ENCODE results near the gene ELMO1. TPM values are rescaled to one million over a fixed set of nuclear protein-coding genes. Genes with fewer than 3 reads are reported as not detected.
"Not testable (repeated sequence)": the region's sequence is repeated elsewhere in the genome, so short reads cannot be mapped to it uniquely, and the experiment has no call there.

ELMO1 gene
- total RNA-seq, 1 donor from 2014 or later: 78.9 TPM

DNA sequence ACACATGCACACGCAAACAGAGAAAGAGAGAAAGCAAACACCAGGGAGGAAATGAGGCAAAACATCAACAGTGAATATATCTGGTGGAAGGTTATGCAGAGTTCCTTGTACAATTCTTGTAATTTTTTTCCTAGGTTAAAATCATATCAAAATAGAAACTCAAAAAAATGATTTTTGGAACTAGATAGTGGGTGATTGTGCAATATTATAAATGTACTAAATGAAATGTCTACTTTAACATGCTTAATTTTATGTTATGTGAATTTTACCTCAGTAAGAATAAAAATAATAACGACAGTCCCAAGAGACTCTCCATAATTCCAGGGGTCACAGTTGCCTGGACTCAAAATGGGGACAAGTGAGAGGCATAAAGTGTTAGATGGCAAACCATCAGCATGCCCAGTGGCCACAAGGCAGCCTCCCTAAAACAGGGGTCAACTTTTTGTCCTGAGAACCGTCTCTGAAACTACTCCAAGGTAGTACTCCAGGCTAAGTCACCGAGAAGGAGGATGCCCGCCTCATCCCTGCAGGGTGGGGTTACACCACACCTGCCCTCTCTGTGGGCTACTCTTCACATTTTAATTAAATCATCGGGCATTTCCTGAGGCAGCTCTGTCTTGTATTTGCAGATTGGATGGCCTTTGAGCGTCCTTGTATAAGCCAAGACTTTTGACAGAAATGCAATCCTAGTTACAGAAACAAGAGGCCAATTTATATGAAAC lies 267.7 kb downstream of the ELMO1 start:
- no peak for DNase-seq

DNA sequence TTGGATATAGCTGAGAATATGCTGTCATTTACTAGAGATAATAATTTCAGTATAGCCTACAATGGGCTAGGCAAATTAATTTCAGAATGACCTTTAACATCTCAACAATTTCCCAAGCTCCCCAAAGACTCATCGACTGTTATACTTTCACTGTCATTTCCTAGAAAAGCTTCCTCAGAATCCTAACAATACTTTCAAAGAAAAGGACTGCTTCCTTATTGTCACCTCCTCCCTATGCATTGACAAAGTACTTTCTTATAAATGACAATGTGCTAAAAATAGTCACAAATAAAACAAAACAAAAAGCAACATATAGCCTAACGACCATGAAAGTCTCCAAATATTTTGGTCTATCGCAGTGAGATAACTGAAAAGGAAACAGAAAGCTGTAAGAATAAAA lies 272.6 kb downstream of the ELMO1 start:
- no peak for DNase-seq

DNA sequence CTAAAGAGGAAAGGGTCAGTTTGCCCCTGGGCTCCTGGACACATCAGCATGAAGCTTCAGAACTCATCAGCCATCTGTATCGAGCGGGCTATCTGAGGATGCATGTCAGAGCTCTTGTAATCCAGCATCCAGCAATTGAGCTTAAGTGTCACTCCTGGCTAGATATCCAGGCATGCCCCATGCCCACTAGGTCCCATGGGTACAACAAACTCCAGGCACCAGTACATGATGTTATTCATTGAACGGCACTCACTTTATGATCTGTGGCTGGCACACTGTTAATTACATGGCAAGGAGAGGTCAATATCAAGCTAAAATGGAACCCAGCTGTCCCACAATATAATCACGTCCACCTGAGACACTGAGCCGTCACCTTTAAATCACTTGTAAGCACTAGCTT lies 274.2 kb downstream of the ELMO1 start:
- DNase-seq: no peak

DNA sequence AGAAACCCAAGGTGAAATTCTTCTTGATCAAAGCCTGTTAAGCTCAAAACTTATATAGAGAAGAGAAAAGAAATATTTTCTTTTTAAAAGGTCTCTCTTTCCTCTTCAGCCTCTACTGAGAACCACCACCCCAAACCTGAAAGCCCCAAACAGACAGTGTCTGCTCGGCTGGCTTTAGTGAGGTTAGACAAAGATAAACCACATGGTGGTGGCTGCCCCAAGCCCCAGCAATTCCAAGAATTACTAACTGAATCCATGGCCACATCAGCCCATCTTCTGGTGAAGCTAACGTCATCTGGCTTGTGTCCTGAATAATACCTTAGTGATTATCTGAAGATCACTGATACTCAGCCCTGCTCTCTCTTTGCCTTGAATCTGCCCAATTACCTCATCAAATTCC lies 275.0 kb downstream of the ELMO1 start:
- no peak for DNase-seq

DNA sequence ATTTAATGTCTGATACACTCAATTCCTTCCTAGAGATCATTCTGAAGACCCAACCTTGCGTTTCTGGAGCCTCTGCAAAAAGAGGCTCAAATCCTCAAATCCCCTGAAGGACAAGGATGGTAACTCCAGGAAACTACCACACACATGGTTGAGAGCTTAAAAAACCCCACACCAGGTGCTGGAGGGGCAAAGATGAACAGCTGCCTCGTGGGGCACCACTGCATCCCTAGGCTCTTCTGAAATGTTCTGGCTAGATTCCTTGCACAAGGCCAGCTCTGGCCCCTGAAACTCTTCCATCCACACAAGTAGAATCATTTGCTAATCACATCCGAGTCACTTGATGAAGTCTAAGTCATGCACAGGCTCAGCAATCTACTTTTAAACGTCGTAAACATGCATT lies 286.6 kb downstream of the ELMO1 start:
- no peak for DNase-seq

DNA sequence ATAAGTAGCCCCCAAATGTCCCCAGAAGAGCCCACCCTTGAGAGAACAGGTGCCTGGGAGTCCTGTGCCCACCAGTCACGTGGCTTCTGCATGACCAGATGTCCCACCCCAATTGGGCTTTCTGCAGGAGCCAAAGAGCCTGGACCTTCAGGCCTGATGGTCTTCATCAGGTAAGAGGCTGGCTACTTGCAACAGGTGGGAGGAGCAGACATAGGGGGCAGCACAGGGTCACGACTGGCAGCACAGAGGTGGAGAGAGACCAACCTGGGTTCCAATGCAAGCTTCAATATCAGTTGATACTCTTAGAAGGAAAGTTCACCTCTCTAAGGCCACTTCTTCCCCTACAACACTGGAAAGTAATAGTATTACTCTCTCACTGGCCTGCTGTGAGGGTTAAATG lies 288.0 kb downstream of the ELMO1 start:
- DNase-seq: no peak

DNA sequence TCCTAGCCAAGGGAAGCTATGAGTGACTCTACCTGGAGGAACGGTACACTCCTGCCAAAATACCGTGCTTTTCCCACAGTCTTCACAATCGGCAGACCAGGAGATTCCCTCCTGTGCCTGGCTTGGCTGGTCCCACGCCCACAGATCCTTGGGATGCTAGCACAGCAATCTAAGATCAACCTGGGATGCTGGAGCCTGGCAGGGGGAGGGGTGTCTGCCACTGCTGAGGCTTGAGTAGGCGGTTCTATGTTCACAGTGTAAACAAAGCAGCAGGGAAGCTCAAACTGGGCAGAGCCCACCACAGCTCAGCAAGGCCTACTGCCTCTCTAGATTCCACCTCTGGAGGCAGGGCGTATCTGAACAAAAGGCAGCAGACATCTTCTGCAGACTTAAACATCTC lies 295.3 kb downstream of the ELMO1 start:
- no peak for DNase-seq

DNA sequence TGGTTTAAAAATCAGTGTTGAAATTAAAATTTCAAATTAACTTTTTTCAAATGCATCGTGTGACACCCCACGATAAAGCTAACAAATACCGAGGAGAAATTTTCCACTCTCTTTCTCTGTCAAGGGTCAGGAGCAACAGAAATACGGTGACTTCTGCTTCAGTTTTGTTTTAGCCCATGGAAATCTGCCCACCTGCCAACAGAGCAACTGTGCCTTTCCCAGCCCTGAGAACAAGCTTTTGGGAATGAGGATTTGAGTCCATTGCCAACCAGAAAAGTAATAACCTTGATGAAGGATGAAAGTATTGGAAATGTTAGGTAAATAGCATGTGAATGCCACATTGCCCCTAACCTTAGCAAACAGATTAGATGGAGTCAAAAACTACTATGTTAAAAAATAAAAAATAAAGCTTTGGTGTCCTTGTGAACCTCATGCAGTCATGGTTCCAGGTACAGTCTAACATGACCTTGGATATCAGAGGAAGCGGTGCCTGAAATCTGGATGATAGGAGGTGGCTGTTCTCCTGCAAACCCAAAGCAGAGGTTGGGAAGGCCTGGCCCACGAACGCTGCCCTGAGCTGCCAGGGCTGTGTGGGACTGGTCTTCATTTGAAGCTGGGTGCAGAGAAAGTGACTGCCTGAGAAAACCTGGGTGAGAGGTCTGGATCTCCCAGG lies 296.8 kb downstream of the ELMO1 start:
- no peak for DNase-seq

DNA sequence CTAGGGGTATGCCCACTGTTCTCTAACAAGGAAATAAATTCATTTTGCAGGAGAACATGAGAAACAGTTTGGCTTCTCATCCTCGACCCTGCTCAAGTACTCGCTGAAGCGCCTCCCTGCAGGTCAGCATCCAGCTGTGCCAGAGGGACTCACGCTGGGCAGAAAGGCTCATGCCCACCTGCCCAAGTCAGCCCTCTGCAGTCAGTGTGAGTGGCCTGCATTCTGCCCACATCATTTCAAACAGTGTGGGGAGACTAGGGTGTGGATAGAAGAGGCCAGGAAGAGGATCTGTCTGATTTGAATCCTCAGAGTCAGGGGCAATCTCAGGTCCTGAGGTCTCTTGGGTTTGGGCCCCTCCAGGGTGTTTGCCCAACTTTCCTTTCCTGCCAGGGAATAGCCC lies 297.8 kb downstream of the ELMO1 start:
- no peak for DNase-seq

DNA sequence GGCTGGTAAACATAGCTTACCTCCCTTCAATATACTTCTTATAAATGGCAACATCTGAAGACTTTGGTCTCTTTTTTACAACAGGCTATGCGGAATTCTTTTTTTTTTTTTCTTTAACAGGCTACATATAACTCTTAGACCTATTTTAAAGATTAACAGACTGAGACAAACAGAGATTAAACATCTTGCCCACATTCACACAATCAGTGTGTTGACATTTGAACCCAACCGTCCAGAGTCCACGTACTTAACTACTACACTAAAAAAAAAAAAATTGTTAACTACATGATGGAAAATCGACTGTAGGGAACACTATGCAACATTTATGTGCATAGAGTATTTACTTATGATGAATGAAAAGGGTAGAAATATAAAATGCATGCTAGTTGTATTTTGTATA lies 298.5 kb downstream of the ELMO1 start:
- no peak for DNase-seq

DNA sequence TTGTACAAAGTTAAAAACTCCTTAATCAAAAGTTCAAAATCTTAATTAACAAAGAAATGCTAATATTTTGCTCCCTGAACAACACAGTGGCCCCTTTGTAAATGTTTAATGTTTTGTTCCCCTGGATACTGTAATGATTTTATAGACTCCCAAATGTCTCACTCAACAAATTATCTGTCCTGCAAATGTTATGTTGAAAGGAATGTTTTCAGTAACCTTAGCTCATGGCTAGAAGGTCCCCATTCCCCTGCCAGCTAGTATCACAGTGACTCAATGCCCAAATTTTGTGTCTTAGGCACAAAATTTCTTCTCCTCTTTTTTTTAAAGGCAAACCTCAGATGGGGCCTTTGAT lies 298.9 kb downstream of the ELMO1 start:
- DNase-seq: no peak

DNA sequence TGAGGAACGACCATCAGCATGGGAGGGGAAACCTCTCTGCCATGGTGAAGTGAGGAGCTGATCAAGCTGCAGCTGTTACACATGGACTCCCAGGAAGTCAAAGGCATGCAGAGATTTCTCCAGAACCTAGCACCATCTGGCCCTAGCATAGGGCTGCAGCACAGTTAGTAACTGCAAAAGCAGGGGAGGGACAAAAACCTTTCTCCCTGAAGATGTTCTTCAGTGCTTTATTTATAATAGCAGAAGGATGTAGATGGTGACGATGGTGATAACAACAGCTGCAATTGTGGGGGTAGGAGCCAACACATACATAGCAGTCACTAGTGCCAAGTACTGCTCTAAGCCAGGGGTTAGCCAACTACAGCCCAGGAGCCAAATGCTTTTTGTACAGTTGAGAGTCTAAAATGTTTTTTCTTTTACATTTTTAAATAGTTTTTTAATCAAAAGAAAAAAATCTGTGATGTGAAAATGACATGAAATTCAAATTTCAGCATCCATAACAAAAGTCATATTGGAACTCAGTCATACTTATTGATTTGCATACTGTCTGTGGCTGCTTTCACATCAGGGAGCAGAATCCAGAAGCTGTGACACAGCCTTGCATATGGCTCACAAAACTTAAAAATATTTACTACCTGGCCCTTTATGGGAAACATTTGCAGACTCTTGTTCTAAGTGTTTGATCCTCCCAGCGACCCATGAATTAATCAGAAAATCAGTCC lies 299.5 kb downstream of the ELMO1 start:
- peak; percentile 37 for DNase-seq

DNA sequence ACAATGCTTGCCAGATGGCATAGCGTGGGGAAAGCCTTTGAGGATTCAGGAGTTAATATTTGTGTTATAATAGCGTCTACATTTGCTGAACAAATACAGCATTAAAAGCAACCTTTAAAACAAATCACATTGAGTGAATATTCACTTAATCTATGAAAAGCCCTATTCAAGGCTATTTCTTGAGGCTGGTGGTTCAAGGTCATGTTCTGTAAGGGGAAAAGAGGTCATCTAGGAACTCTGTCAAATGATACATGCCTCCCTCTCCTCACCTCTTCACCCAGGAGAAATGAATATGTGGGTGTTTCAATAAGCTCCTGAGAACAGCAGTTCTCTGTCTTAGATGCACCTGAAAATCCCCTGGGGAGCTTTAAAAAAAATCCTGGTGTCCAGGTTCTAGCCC lies 303.0 kb downstream of the ELMO1 start:
- no peak for DNase-seq

DNA sequence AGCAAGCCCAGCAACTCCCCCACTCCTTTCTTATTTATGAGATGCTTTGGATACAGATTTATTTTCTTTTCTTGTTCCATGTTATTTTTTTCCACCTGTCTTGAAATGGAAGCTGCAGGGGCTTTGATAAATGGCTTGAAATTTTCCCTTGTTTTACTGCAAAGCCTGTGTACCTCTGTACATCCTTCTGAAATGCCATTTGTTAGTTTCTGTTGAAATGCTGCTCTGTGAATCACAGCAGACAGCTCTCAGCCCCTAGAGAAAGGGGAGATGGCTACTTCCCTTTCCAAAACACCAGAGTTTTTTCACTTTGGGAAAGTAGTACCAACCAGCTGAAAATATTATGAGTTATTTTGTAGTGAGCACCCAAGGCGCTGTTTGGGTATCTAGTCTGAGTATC lies 304.2 kb downstream of the ELMO1 start:
- no peak for DNase-seq

DNA sequence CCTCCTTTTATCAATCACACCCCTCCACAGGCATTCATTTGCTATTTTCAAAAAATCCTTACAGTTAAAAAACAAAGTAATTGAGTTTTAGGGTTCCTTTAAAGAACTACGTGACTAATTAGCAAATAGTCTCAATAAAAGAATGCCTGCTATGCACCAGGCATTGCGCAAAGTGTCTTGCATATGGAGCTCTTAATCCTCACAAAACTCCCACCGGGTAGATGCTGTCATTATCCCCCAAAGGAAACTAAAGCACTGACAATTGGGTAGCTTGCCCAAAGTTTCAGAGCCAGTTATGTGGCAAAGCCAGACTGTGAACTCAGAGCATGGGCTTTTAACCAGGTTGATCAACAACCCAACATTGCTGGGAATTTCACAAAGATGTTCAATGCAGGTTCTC lies 305.7 kb downstream of the ELMO1 start:
- no peak for DNase-seq

DNA sequence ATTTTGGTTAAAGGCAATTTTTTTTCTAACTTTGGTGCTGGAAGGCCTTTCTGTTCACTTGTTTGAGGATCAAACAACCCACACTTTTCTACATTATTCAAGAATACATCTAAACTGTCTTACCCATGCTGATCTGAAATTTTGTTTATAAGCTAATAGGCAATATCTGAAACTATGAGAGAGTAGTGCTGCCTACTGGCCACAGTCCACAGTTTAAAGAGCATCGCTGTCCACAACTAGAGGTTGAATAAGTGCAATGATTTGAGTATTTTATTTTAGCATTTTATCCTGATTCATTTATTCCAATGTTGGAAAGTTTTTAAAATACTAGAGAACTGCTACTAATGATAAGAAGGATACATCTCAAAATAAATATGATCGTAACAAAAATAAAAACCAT lies 306.9 kb downstream of the ELMO1 start:
- DNase-seq: no peak

DNA sequence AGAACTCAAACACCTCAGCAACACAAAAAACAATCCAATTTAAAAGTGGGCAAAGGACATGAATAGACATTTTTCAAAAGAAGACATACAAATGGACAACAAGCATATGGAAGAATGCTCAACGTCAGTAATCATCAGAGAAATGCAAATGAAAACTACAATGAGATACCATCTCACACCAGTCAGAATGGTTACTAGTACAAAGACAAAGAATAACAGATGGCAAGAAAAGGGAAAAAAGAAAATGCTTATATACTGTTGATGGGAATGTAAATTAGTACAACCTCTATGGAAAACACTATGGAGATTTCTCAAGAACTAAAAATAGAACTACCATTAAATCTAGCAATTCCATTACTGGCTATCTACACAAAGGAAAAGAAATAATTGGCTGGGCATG lies 314.8 kb downstream of the ELMO1 start:
- not testable (repeated sequence) for DNase-seq

DNA sequence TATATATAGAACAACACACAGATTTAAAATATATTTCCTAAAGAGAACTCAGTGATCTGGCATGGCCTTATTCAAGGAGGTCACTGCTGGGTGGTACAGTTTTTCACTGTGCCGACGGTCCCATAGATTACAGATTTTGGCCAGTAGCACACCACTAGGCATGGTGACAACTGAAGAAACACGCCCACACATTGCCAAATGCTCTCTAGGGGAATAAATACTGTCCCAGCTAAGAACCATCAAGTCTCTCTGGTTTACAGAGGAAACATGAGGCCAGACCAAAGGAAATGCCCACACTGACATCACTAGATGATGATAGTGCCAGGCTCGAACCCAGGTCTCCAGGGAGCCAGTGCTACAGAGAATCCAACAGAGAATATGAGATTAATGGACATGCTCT lies 316.8 kb downstream of the ELMO1 start:
- no peak for DNase-seq

DNA sequence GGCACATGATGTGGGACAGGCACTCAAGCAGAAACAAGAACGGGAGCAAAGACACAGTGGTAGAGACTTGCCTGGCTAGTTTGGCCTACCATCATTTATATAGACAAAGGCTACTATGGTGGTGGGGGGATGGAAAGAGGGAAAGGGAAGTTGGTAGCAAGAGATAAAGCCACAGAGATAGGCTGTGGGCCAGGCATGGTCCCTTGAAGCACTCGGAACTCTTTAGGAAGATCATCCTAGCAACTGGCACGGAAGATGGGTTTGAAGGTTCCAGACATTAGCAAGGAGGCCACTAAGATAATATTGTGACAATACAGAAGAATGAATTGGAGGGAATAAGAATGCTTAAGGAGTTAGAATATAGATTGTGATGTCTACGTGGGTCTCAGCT lies 319.6 kb downstream of the ELMO1 start:
- no peak for DNase-seq

DNA sequence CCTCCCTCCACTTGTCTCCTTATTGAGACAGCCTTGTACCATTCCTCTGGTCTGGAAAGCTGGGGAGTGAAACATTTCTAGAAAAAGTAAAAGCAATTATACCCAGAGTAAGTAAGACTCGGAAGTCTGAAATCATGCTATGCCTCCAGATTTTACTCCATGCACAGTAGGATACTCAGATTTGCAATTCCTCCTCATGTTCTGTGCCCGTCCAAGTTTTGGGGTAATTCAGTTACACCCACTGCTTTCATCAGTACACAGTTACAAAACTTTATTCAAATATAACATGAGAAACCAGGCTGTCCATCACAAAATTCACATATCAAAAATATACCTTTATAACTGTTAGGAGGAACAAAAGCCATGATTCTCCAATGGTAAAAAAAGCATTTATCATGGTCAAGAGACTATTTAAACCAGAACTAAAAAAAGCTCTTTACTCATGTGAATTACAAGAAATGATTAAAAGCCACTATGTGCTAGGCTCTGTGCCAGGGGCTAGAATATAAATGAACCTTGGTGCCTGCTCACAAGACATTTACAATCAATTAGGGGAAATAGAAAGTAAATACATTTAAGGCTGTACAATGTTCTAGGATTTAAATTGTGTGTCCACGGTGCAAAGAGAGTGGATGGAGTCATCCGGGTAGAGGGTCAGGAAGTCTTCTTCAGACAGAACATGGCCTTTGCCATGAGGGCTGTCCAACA lies 320.2 kb downstream of the ELMO1 start:
- DNase-seq: no peak

DNA sequence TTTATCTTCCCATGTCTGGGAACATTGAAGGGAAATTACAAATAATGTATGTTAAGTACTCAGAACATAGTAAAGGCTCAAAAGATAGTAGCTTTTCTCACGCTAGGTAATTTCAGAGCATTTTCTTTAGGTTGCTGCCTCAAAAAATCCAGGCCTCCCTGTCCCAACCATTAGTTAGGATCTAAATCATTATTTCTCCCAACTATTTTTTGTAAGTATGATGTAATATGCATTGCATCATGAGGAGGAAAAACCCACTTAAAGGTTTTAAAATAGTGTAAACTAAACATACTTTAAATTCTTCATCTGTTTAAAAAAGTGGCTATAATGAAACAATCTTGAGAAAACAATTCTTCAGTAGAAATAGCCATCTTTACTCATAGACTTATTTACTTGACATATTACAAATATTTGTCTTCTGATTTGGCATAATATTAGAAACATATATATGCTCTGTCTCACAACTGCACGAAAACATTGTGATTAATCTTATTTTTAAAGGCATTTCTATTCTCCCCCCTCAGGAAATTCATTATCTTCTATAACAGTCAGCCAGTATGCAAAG lies 329.3 kb downstream of the ELMO1 start:
- no peak for DNase-seq

DNA sequence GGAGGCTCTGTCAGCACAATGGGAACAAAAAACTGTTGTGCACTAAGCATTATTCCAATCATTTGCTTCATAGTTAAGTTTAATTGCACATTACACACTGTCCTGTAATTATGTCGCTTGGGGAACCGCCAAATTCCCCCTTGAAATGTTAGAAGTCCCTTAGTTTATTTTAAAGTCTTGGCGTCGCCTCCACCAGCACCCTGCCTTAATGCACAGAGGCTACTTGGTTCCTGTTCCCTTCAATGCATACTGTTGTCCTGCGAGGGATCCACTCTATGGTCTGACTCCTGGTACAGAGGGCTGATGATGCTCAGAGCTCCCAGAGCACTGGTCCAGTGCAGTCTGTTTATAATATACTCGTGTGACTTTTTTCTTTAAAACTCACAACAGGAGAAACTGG lies 330.7 kb downstream of the ELMO1 start:
- DNase-seq: no peak

DNA sequence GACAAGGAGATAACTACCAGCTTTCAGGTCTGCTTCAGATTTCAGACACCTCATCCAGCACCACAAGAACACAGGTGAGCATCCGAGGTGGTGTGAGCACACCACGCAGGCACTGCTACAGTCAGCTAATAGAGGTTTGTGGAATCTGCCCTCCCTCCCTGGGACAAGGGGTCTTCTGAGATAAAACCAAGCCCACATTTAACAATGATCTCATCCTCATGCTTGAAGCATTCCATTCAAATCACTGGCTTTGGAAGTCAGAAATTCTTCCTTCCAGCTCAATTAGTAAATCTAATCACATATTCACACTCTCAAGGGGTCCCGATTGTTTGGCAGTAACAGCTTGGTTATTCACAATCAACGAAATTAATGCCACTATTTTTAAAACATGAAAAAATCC lies 331.4 kb downstream of the ELMO1 start:
- DNase-seq: no peak

Data from occipital lobe (tissue), 2 donors.